ENCODE measurements around the gene CLTA.

- no peak for TF ChIP-seq CTCF (IDR thresholded peaks at IDR 0.05 in 4 of 5, conservative IDR thresholded peaks at IDR 0.05 in 1 of 5)
- TF ChIP-seq POLR2A (IDR thresholded peaks at IDR 0.05) = no peak
These were observed 49.0 kb upstream of the CLTA start for GRCh38 chr9:36141761-36142160.
